ENCODE data around the gene ARMC8. TPM values are rescaled to one million over a fixed set of nuclear protein-coding genes. Genes with fewer than 3 reads are reported as not detected.
A peak's percentile ranks its signal among the peaks of the same experiment; 100 is the strongest.
"Not testable (repeated sequence)": the region's sequence is repeated elsewhere in the genome, so short reads cannot be mapped to it uniquely, and the experiment has no call there.

ARMC8 gene
- 10 to 100 TPM; 52.0 to 62.4 TPM for total RNA-seq
- long read RNA-seq, donor 1, full-length matches to known transcripts, result 14 of 26 reads
- long read RNA-seq, donor 1, partial matches to known transcripts, result 6 of 26 reads
- long read RNA-seq, donor 1, other reads (novel, unspliced or antisense), result 6 of 26 reads
- long read RNA-seq, donor 2, full-length matches to known transcripts, result 34 of 64 reads
- long read RNA-seq, donor 2, partial matches to known transcripts, result 10 of 64 reads
- long read RNA-seq, donor 2, other reads (novel, unspliced or antisense), result 20 of 64 reads

GRCh38 chr3:138187296-138188012 lies at the start of gene ARMC8:
TSS of gene ARMC8 (plus strand) at chr3:138187301. CDS start at chr3:138187555, 254 bp downstream.
- intact Hi-C loops (cut with DNase I), result loop anchor here in 1 of 2 donors (10.0 kb wide), 1 partner anchor 73 kb away; the partner anchor contains the start of gene DZIP1L
- DNase-seq (ENCODE audit: low spot score), result peak; percentile 88

DNA sequence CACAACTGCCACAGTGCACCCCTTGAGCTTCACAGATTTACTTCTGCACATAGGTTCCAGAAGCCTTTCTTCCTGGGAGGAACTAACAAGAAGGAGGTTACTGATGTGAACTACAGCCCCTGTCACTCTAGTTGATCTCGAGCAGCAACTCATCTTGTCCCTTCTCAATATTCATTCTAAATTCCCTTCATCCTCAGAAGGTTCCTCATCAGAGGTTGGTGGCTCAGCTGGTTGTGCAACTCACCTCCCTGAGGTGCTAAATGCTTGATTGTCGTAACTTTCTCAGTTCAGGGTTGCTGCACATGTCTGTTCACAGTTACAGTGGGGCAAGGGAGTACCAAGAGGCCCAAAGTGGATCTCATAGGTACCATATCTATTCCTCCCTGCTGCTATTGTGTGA lies 49.2 kb upstream of the ARMC8 start:
- no peak for DNase-seq (ENCODE audit: low spot score)
- intact Hi-C loops (cut with DNase I), result no loop called here

DNA sequence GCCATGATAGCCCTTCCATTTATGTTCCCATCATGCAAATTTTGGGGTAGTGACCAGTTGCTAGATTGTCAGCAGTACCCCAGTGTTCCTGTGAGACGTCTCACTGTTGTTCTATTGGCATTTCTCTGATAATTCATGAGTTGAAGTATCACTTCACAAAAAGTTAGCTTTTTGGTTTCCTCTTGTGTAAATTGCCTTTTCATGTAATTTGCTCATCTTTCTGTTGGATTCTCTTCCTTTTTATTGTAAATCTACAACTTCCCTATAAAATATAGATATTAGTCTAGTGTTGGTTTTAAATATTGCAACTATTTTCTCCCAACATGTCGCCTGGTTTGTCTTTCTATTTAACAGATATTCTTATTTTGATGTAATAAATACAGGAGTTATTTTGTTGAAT lies 47.4 kb upstream of the ARMC8 start:
- intact Hi-C loops (cut with DNase I), result no loop called here
- DNase-seq (ENCODE audit: low spot score), result no peak

- no peak for DNase-seq (ENCODE audit: low spot score)
- intact Hi-C loops (cut with DNase I), result no loop called here
Observed at GRCh38 chr3:138140940-138141339, 46.2 kb upstream of the ARMC8 start.

GRCh38 chr3:138142181-138142580 lies 44.9 kb upstream of the ARMC8 start:
- DNase-seq (ENCODE audit: low spot score); intact Hi-C loops (cut with DNase I): not testable (repeated sequence)

GRCh38 chr3:138148503-138148902 lies 38.6 kb upstream of the ARMC8 start:
- intact Hi-C loops (cut with DNase I), result no loop called here
- no peak for DNase-seq (ENCODE audit: low spot score)

DNA sequence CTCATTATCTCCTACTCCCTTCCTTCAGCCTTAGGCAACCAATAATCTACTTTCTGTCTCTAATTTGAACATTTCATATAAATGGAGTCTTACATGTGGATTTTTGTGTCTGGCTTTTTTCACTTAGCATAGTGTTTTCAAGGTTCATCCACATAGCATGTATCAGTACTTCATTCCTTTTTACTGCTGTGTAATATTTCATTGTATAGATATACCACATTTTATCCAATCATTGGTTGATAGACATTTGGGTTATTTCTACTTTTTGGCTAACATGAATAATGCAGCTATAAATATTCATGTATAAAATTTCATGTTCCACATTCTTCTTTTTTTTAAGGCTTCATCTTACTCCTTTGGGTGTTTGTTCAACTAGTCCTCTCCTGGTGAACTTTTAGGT lies 32.6 kb upstream of the ARMC8 start:
- no peak for DNase-seq (ENCODE audit: low spot score)

DNA sequence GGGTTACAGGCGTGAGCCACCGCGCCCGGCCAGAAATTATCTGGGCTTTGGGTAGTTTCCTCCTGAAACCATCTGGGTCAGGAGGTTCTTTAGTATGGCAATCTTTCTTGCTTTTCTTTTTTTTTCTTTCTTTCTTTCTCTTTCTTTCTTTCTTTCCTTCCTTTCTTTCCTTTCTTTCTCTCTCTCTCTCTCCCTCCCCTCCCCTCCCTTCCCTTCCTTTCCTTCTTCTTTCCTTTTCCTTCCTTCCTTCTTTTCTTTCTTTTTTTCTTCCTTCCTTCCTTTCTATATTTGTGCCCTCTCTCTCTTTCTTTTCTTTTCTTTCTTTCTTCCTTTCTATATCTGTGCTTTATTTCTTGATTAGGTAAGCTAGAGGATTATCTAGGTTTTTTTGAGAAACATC lies 29.4 kb upstream of the ARMC8 start:
- no peak for DNase-seq (ENCODE audit: low spot score)
- intact Hi-C loops (cut with DNase I), result no loop called here

More for the DNA sequence above, 32.6 kb upstream of the ARMC8 start:
- intact Hi-C loops (cut with DNase I), result no loop called here

DNA sequence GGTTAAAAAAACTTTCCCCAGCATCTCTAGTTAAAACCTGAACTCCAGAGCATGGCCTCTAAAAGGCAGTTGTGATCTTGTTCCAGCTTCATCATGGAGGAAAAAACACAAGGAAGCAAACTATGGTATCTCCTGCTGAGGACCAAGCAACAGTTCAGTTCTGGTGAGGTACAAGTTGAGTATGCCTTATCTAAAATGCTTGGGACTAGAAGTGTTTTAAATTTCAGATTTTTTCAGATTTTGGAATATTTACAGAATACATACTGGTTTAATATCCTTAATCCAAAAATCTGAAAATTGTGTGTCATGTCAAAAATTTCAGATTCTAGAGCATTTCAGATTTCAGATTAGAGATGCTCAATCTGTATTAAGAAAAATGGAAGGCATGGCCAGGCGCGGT lies 22.0 kb upstream of the ARMC8 start:
- no peak for DNase-seq (ENCODE audit: low spot score)

DNA sequence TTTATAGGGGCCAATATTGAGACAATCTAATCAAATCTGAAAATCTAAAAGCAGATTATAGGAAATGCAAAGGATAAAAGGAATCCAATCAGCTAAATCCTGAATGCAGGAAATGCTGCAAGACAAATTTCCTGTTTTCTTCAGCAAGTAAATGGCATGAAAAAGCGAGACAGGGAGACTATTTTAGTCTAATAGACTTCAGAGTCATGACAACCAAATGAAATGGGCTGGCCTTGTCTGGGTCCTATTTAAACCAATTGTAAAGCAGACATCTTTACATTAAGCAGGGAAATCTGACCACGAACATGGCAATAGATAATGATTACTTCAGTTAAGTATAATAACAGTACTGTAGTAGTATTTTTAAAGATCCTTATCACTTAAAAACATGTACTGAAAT lies 14.5 kb upstream of the ARMC8 start:
- intact Hi-C loops (cut with DNase I), result loop anchor here in 1 of 2 donors (10.0 kb wide), 1 partner anchor 52 kb away; no protein-coding TSS in a partner anchor
- DNase-seq (ENCODE audit: low spot score), result no peak

More for the DNA sequence above, 22.0 kb upstream of the ARMC8 start:
- intact Hi-C loops (cut with DNase I), result loop anchor here in 1 of 2 donors (10.0 kb wide), 1 partner anchor 1670 kb away; no protein-coding TSS in a partner anchor

DNA sequence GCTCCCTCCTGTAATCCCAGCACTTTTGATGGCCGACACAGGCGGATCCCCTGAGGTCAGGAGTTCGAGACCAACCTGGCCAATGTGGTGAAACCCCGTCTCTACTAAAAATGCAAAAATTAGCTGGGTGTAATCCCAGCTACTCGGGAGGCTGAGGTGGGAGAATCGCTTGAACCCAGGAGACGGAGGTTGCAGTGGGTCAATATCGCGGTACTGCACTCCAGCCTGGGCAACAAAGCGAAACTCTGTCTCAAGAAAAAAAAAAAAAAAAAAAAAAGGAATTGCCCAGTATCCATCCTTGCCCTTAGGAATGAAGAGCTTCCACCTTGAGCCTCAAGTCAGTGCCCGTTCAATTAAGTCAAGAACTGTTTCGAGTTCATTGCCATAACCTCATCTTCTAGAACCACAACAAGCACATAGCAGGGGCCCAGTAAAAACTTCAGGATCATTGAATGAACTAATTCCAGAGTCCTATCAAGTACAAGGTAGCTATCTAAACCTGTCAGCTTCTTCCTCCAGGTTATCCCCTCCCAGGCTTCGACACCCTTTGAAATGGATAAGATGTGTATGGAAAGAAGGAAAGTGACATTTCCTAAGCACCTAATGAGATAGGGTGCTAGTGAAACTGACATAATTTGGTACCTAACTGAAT lies 13.2 kb upstream of the ARMC8 start:
- intact Hi-C loops (cut with DNase I), result loop anchor here in 1 of 2 donors (10.0 kb wide), 1 partner anchor 51 kb away; no protein-coding TSS in a partner anchor

GRCh38 chr3:138174421-138175131 lies 12.5 kb upstream of the ARMC8 start, which contains the start of gene DBR1:
TSS of gene DBR1 (minus strand) at chr3:138174921. CDS start at chr3:138174795, 126 bp downstream.
- intact Hi-C loops (cut with DNase I), result loop anchor here in 1 of 2 donors (10.0 kb wide), 1 partner anchor 50 kb away; no protein-coding TSS in a partner anchor
- peak; percentile 90 for DNase-seq (ENCODE audit: low spot score)

More for the DNA sequence above, 13.2 kb upstream of the ARMC8 start:
- no peak for DNase-seq (ENCODE audit: low spot score)

DNA sequence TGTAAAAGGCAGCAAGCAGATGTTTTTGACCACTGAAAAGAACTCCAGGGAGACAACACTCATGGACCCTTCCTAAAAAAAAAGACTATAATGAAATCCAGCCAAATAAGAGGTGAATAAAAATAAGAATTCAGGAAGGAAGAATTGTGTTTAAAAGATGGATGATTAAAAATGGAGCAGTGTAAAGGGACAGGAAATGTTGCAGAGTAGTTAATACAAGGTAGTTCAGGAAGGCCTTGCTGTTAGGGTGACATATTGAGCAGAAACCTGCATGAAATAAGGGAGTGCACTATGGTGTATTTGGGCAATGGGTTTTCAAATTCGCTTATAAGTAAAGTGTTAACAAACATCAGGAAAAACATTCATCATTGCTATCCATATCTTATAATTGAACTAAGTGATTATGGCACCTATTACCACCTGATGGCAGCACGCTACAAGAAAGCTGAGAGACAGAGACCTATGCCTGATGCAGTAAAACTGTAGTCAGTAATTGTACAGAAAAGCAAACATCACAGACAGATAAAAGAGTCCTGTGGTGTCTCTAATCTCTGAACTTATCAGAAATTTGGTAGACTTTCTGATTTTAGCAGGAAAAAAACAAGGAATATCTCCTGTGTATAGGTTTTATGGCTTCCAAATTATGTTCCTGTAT lies 6.6 kb upstream of the ARMC8 start:
- DNase-seq (ENCODE audit: low spot score), result no peak
- intact Hi-C loops (cut with DNase I), result loop anchor here in 1 of 2 donors (10.0 kb wide), 1 partner anchor 66 kb away; the partner anchor contains the start of gene DZIP1L

DNA sequence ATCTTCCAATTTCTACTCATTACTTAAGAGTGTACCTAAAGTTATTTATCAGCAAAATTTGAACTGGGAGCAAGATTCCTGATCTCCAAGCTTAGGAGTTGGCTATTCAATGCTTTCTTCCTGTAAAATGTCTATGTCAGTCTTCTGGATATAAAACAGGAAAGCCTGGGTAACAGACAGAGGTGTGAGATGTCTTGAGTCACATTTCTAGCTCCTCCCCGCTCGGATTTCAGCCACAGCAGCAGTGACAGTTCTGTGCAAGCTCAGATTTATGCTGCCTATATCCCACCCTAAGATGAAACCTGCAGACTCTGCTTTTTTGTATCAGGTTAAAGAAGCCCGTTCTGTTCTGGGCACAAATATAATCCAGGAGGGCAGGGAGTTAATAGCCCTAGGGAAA lies 2.1 kb upstream of the ARMC8 start:
- intact Hi-C loops (cut with DNase I), result loop anchor here in 1 of 2 donors (10.0 kb wide), 1 partner anchor 70 kb away; the partner anchor contains the start of gene DZIP1L
- no peak for DNase-seq (ENCODE audit: low spot score)

DNA sequence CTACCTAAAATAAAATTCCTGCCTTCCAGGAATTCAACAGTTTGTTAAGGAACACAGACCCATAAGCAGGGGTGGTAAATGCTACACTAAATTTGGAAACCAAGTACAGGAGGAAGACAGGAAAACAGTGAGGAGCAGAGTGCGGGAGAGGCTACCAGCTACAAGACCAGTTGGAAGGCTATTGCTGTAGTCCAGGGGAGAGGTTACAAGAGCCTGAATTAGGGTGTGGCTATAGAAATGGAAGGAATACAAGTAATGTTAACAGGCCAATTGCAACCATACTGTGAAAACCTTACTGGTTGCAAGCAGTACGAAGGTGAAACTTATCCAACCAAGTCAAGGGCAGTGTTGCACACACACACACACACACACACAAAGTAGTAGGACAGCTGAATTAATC lies 880 bp upstream of the ARMC8 start:
- intact Hi-C loops (cut with DNase I), result loop anchor here in 1 of 2 donors (10.0 kb wide), 1 partner anchor 71 kb away; the partner anchor contains the start of gene DZIP1L
- no peak for DNase-seq (ENCODE audit: low spot score)

GRCh38 chr3:138186803-138187295 lies 252 bp upstream of the ARMC8 start:
- peak; percentile 96 for DNase-seq (ENCODE audit: low spot score)
- intact Hi-C loops (cut with DNase I), result loop anchor here in 1 of 2 donors (10.0 kb wide), 1 partner anchor 72 kb away; the partner anchor contains the start of gene DZIP1L

DNA sequence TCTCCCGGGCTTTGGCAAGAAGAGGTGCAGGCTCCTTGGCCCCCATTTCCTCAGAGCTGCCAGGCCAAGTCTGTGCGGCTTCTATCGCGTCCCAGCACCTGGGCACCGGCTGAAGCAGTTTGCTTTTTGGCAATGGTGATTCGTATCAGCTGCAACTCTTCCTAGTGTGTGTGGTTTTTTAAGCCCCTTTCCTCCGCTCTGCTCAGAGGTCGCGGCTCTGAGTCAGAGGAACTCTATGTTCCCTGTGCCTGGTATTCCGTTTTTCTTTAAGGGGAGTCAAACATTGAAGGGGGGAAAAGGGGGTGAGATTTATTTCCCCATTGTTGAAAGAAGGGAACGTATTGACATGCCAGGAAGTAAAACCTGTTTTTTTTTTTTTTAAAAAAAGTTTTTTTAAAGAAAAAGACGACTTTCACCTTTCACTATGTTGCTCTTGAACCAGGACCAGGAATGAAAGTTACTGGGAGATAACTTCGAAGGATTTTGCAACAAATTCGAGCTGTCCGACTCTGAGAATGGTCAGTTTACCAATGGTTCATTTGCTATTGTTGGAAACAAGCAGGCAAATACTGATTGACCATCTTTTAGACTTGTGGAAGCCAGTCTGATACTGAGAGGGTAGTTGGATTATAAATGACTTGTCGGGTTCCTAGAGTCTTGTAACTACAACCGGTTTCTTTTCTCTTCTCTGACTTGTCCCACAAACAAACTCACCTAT lies 1.1 kb downstream of the ARMC8 start:
- intact Hi-C loops (cut with DNase I), result loop anchor here in 1 of 2 donors (10.0 kb wide), 1 partner anchor 73 kb away; the partner anchor contains the start of gene DZIP1L

More for the DNA sequence above, 1.1 kb downstream of the ARMC8 start:
- DNase-seq (ENCODE audit: low spot score), result no peak
